Ecto neural progenitor cell (in vitro differentiated cells): Measurements from ENCODE around the gene SETD7.
"Not testable (repeated sequence)": the region's sequence is repeated elsewhere in the genome, so short reads cannot be mapped to it uniquely, and the experiment has no call there.

Experiments
- DNase-seq: peaks from one replicate; pipeline ENCODE4 v3.0.0-alpha.2; 2018; ENCODE audit warnings: low spot score

Gene SETD7

GRCh38 chr4:139465922-139466321 lies 90.1 kb downstream of the SETD7 start:
- DNase-seq: no peak

GRCh38 chr4:139464512-139464911 lies 91.5 kb downstream of the SETD7 start:
- not testable (repeated sequence) for DNase-seq

GRCh38 chr4:139461022-139461628 lies 94.9 kb downstream of the SETD7 start:
- no peak for DNase-seq

- DNase-seq: no peak
These were observed 95.5 kb downstream of the SETD7 start for GRCh38 chr4:139460565-139460964.

- no peak for DNase-seq
These were observed 97.0 kb downstream of the SETD7 start for GRCh38 chr4:139458999-139459398.

GRCh38 chr4:139458543-139458942 lies 97.5 kb downstream of the SETD7 start:
- DNase-seq: no peak

- DNase-seq: no peak
These were observed 98.7 kb downstream of the SETD7 start for GRCh38 chr4:139457318-139457717.

- no peak for DNase-seq
These were observed 100.9 kb downstream of the SETD7 start for GRCh38 chr4:139455126-139455538.

- no peak for DNase-seq
These were observed 101.6 kb downstream of the SETD7 start, which contains the start of gene RAB33B for GRCh38 chr4:139454111-139455045. TSS of gene RAB33B (plus strand) at chr4:139454121. CDS start at chr4:139454196, 75 bp downstream.

GRCh38 chr4:139453371-139454110 lies 102.5 kb downstream of the SETD7 start:
- peak; percentile 96 for DNase-seq

- no peak for DNase-seq
These were observed 103.0 kb downstream of the SETD7 start for GRCh38 chr4:139453041-139453370.

GRCh38 chr4:139451997-139452396 lies 104.0 kb downstream of the SETD7 start:
- DNase-seq: no peak

GRCh38 chr4:139450586-139450985 lies 105.4 kb downstream of the SETD7 start:
- no peak for DNase-seq

- DNase-seq: not testable (repeated sequence)
These were observed 108.9 kb downstream of the SETD7 start for GRCh38 chr4:139447078-139447477.
